ENCODE measurements around the gene GABRA5. TPM values are rescaled to one million over a fixed set of nuclear protein-coding genes. Genes with fewer than 3 reads are reported as not detected.

Gene GABRA5
- total and polyA plus RNA-seq, 2 experiments from 2014 or later: 0.10 TPM; not detected in 1

GRCh38 chr15:26887926-26888666, 21.2 kb downstream of the GABRA5 start:
- no peak overlapping the region for H3K27ac ChIP-seq
- no peak for DNase-seq (ENCODE audit: low spot score)

GRCh38 chr15:26888761-26889160, 21.9 kb downstream of the GABRA5 start:
- no peak overlapping the region for H3K27ac ChIP-seq
- 69% methylated on average over 8 of the region's 8 CpGs for WGBS (ENCODE audit: low lambda C conversion rate, missing lambda C conversion rate)

More at GRCh38 chr15:26887926-26888666, 21.2 kb downstream of the GABRA5 start:
- Histone ChIP-seq H4K20me1 (ENCODE audit: insufficient read depth, poor library complexity, severe bottlenecking) (no peaks in the 10 kb centered on the region), H3K36me3 (replicated peaks; ENCODE audit: insufficient read depth, low read depth) (no peaks in the 10 kb centered on the region), H3K4me1 (ENCODE audit: insufficient read depth) (no peaks in the 10 kb centered on the region), H3K4me2 (no peak overlapping the region), H3K27me3 (no peaks in the 10 kb centered on the region), H3K79me2 (no peaks in the 10 kb centered on the region), H2AFZ (no peak overlapping the region), H3K4me3 (no peak overlapping the region), H3K9me2 (replicated peaks; ENCODE audit: insufficient read depth) (no peaks in the 10 kb centered on the region), H3K9me3 (ENCODE audit: low read depth) (no peaks in the 10 kb centered on the region)
- WGBS (ENCODE audit: low lambda C conversion rate, missing lambda C conversion rate): 66% methylated on average over 7 of the region's 7 CpGs
- TF ChIP-seq CTCF (IDR thresholded peaks at IDR 0.05; ENCODE audit: poor library complexity) (no peak), EZH2phosphoT487 (IDR thresholded peaks at IDR 0.05; ENCODE audit: low read depth, severe bottlenecking, unreplicated experiment) (no peak)

DNA sequence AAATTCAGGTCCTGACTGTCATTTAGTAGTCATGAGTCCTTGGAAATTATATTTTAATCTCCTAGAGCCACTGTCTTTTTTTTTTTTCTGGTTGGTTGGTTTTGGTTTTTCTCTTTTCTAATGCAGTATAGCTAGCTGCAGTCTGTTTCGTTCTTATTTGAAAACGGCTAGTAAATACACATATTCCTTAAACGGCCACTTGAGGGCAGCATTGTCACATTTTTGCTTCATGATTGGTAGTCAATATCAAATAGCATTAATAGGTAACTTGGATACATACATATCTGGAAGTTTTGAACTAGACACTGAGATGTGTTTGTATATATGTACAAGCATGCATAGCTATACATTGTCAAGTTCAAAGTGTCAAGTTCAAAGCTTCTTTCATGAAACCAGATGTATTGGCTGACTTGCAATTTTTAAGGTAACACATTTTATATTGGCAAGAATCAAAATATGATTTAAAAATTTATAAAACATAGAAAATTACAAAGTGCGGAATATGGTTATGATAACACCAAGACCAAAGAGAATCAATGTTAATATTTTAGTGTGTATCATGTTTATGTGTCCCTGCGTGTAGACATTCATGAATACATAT, 22.5 kb downstream of the GABRA5 start:
- H3K4me3 ChIP-seq: no peak overlapping the region

More at GRCh38 chr15:26888761-26889160, 21.9 kb downstream of the GABRA5 start:
- Histone ChIP-seq H3K9me2 (replicated peaks; ENCODE audit: insufficient read depth) (no peaks in the 10 kb centered on the region), H3K4me3 (no peak overlapping the region), H3K9me3 (ENCODE audit: low read depth) (no peaks in the 10 kb centered on the region), H2AFZ (no peak overlapping the region), H3K4me1 (ENCODE audit: insufficient read depth) (no peaks in the 10 kb centered on the region), H3K27me3 (no peaks in the 10 kb centered on the region), H3K4me2 (peak overlapping the region; percentile 42), H4K20me1 (ENCODE audit: insufficient read depth, poor library complexity, severe bottlenecking) (no peaks in the 10 kb centered on the region), H3K79me2 (no peaks in the 10 kb centered on the region), H3K36me3 (replicated peaks; ENCODE audit: insufficient read depth, low read depth) (no peaks in the 10 kb centered on the region)
- DNase-seq (ENCODE audit: low spot score): no peak
- no peak for TF ChIP-seq CTCF (IDR thresholded peaks at IDR 0.05; ENCODE audit: poor library complexity)
- no peak for TF ChIP-seq EZH2 (IDR thresholded peaks at IDR 0.05; ENCODE audit: borderline replicate concordance)
- no peak for TF ChIP-seq EZH2phosphoT487 (IDR thresholded peaks at IDR 0.05; ENCODE audit: low read depth, severe bottlenecking, unreplicated experiment)

More for the DNA sequence above, 22.5 kb downstream of the GABRA5 start:
- WGBS (ENCODE audit: low lambda C conversion rate, missing lambda C conversion rate): 24% methylated on average over 5 of the region's 5 CpGs
- Histone ChIP-seq H3K27me3 (no peaks in the 10 kb centered on the region), H2AFZ (no peak overlapping the region), H3K27ac (no peak overlapping the region), H3K4me1 (ENCODE audit: insufficient read depth) (no peaks in the 10 kb centered on the region), H3K9me2 (replicated peaks; ENCODE audit: insufficient read depth) (no peaks in the 10 kb centered on the region), H3K36me3 (replicated peaks; ENCODE audit: insufficient read depth, low read depth) (no peaks in the 10 kb centered on the region), H4K20me1 (ENCODE audit: insufficient read depth, poor library complexity, severe bottlenecking) (no peaks in the 10 kb centered on the region), H3K79me2 (no peaks in the 10 kb centered on the region), H3K4me2 (peak overlapping the region; percentile 42), H3K9me3 (ENCODE audit: low read depth) (no peaks in the 10 kb centered on the region)
- no peak for TF ChIP-seq EZH2phosphoT487 (IDR thresholded peaks at IDR 0.05; ENCODE audit: low read depth, severe bottlenecking, unreplicated experiment)
- peak; percentile 79 for TF ChIP-seq CTCF (IDR thresholded peaks at IDR 0.05; ENCODE audit: poor library complexity)
- peak; percentile 76 for DNase-seq (ENCODE audit: low spot score)

Measured in hepatocyte (in vitro differentiated cells).